ENCODE measurements around the gene IGFBP7. TPM values are rescaled to one million over a fixed set of nuclear protein-coding genes. Genes with fewer than 3 reads are reported as not detected.

Gene IGFBP7
- polyA plus RNA-seq, 1 experiment, result 2,028 TPM

DNA sequence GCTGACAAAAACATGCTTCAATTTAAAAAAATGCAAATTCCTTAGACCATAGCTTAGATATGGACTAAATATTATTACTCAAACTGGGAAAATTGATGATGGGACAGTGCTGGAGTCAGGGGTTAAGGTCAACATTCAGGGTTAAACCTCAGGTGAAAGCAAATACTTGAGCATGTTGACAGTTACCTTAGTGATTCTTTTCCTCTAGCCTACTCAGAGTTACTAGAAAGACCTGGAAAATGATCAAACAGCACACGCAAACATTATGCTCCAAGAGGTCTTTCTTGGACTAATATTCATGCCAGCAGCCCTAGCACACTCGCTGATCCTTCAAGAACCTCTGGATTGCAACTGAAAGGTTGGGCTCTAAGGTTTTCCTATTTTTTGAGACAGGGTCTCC, 10.8 kb downstream of the IGFBP7 start:
- no peak overlapping the region for H3K4me3 ChIP-seq (ENCODE audit: low read depth, low read length)
- H3K27me3 ChIP-seq (ENCODE audit: control insufficient read depth, insufficient read depth, low read length), result no peaks in the 10 kb centered on the region
- TF ChIP-seq, protein P1, sequence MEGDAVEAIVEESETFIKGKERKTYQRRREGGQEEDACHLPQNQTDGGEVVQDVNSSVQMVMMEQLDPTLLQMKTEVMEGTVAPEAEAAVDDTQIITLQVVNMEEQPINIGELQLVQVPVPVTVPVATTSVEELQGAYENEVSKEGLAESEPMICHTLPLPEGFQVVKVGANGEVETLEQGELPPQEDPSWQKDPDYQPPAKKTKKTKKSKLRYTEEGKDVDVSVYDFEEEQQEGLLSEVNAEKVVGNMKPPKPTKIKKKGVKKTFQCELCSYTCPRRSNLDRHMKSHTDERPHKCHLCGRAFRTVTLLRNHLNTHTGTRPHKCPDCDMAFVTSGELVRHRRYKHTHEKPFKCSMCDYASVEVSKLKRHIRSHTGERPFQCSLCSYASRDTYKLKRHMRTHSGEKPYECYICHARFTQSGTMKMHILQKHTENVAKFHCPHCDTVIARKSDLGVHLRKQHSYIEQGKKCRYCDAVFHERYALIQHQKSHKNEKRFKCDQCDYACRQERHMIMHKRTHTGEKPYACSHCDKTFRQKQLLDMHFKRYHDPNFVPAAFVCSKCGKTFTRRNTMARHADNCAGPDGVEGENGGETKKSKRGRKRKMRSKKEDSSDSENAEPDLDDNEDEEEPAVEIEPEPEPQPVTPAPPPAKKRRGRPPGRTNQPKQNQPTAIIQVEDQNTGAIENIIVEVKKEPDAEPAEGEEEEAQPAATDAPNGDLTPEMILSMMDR (IDR thresholded peaks at IDR 0.05; ENCODE audit: insufficient read depth, low read depth, low read length), result no peak
- POLR2A ChIA-PET, result interaction anchor here (0.7 to 0.8 kb wide), 2 partner anchors 13 to 18 kb away, joined by 3 to 5 read pairs; no protein-coding TSS in a partner anchor
- no peak for DNase-seq (ENCODE audit: low read depth)
- H3K36me3 ChIP-seq (ENCODE audit: control insufficient read depth, insufficient read depth, low read length), result no peaks in the 10 kb centered on the region
- CTCF ChIA-PET, result interaction anchor here (0.6 to 2.4 kb wide), 6 partner anchors 10 to 91 kb away, joined by 3 to 6 read pairs (median 3); no protein-coding TSS in a partner anchor

DNA sequence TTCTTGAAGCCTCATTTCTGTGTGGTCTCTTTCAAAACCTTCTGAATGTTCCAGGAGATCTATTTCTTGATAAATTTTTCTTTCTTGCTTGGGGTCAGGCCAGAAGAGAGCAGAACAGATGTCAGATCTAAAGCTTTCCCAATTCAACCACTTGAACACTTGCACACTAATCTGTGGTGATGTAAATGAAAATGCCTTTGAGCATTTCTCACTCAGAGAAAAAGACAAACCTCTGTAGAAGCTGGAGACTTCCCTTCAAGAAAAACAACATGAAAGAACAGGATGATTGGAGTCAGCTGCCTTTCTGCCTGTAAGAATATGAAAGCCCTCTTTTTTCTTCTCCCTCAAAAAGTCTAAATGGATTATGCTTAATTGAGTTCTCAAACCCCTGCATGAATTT, 11.2 kb downstream of the IGFBP7 start:
- peak; percentile 61 for DNase-seq (ENCODE audit: low read depth)
- POLR2A ChIA-PET, result interaction anchor here (0.7 to 0.8 kb wide), 2 partner anchors 13 to 18 kb away, joined by 3 to 5 read pairs; no protein-coding TSS in a partner anchor
- Histone ChIP-seq H3K4me3 (ENCODE audit: low read depth, low read length) (no peak overlapping the region), H3K36me3 (ENCODE audit: control insufficient read depth, insufficient read depth, low read length) (no peaks in the 10 kb centered on the region), H3K27me3 (ENCODE audit: control insufficient read depth, insufficient read depth, low read length) (no peaks in the 10 kb centered on the region)
- CTCF ChIA-PET, result interaction anchor here (0.6 to 2.4 kb wide), 6 partner anchors 10 to 91 kb away, joined by 3 to 6 read pairs (median 3); no protein-coding TSS in a partner anchor
- TF ChIP-seq, protein P1 (IDR thresholded peaks at IDR 0.05; ENCODE audit: insufficient read depth, low read depth, low read length), result no peak

DNA sequence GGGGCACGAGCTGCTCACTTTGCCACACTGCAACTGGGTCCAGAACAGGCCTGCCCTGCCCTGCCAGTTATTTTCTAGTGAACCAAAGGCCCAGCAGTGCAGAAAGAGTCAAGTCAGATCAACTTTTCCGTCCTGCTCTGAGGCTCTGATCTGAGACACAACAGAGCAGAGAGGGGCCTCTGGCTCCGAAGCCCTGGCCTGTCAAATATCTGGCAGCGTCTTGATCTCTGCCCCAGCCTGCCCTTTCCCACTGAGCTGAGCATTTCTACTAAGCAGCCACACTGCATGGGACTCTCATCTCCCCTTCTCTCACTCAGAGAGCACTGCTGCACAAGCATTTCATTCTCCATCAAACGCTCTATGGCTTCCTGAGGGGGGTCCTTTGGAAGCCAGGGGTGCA, 11.8 kb downstream of the IGFBP7 start:
- ChIA-PET POLR2A (interaction anchor here (0.6 kb wide), 1 partner anchor 65 kb away, joined by 3 read pairs; no protein-coding TSS in a partner anchor), CTCF (interaction anchor here (1.3 to 2.4 kb wide), 3 partner anchors 9 to 65 kb away, joined by 3 to 6 read pairs (median 3); no protein-coding TSS in a partner anchor)
- TF ChIP-seq, protein P1 (IDR thresholded peaks at IDR 0.05; ENCODE audit: insufficient read depth, low read depth, low read length), result no peak
- Histone ChIP-seq H3K4me3 (ENCODE audit: low read depth, low read length) (no peak overlapping the region), H3K36me3 (ENCODE audit: control insufficient read depth, insufficient read depth, low read length) (no peaks in the 10 kb centered on the region), H3K27me3 (ENCODE audit: control insufficient read depth, insufficient read depth, low read length) (no peaks in the 10 kb centered on the region)
- DNase-seq (ENCODE audit: low read depth), result no peak

DNA sequence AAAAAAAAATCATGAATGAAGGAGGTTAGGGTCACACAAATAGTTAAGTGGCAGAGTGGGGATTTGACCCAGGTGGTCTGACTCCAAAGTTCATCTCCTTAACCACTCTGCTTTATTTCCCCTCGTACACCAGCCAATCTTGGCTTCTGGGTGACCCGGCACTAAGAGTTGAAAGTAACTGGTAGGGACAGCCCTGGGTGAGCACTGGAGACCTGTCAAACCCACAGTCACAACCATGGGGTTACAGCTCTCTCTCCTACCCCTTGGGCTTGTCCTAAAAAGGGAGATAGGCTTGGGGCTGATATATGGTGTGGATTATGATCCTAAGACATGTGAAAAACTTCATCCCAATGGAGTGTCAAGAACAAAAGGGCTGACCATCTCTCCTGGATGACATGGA, 12.5 kb downstream of the IGFBP7 start:
- DNase-seq (ENCODE audit: low read depth), result no peak
- ChIA-PET CTCF (interaction anchor here (2.4 kb wide), 1 partner anchor 66 kb away, joined by 6 read pairs; no protein-coding TSS in a partner anchor), POLR2A (no interaction called here)
- H3K27me3 ChIP-seq (ENCODE audit: control insufficient read depth, insufficient read depth, low read length), result no peaks in the 10 kb centered on the region
- H3K4me3 ChIP-seq (ENCODE audit: low read depth, low read length), result no peak overlapping the region
- H3K36me3 ChIP-seq (ENCODE audit: control insufficient read depth, insufficient read depth, low read length), result no peaks in the 10 kb centered on the region
- TF ChIP-seq, protein P1 (IDR thresholded peaks at IDR 0.05; ENCODE audit: insufficient read depth, low read depth, low read length), result no peak

DNA sequence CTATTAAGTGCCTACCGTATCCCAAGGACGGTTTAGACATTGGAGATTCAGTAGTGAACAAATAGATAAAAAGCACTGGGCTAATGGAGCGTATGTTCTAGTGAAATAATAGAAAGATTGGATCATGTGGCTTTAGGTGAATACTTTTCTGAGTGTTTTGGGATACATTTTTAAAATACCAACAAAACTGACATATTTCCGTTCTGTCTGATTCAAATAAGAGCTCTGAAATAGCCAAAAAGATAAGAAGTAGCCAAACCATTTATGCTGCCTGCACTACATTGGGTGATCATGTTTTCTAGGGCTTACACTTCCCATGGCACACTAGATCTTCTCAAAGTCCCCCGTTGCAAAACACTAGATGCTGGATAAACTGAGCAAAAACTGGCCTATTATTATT, 14.2 kb downstream of the IGFBP7 start:
- POLR2A ChIA-PET, result no interaction called here
- H3K36me3 ChIP-seq (ENCODE audit: control insufficient read depth, insufficient read depth, low read length), result no peaks in the 10 kb centered on the region
- H3K4me3 ChIP-seq (ENCODE audit: low read depth, low read length), result no peak overlapping the region
- DNase-seq (ENCODE audit: low read depth), result no peak
- TF ChIP-seq, protein P1 (IDR thresholded peaks at IDR 0.05; ENCODE audit: insufficient read depth, low read depth, low read length), result no peak
- no peaks in the 10 kb centered on the region for H3K27me3 ChIP-seq (ENCODE audit: control insufficient read depth, insufficient read depth, low read length)
- CTCF ChIA-PET, result no interaction called here
